ENCODE results near the gene IMP3.
"Not testable (repeated sequence)": the region's sequence is repeated elsewhere in the genome, so short reads cannot be mapped to it uniquely, and the experiment has no call there.

The IMP3 gene, protein sequence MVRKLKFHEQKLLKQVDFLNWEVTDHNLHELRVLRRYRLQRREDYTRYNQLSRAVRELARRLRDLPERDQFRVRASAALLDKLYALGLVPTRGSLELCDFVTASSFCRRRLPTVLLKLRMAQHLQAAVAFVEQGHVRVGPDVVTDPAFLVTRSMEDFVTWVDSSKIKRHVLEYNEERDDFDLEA

DNA sequence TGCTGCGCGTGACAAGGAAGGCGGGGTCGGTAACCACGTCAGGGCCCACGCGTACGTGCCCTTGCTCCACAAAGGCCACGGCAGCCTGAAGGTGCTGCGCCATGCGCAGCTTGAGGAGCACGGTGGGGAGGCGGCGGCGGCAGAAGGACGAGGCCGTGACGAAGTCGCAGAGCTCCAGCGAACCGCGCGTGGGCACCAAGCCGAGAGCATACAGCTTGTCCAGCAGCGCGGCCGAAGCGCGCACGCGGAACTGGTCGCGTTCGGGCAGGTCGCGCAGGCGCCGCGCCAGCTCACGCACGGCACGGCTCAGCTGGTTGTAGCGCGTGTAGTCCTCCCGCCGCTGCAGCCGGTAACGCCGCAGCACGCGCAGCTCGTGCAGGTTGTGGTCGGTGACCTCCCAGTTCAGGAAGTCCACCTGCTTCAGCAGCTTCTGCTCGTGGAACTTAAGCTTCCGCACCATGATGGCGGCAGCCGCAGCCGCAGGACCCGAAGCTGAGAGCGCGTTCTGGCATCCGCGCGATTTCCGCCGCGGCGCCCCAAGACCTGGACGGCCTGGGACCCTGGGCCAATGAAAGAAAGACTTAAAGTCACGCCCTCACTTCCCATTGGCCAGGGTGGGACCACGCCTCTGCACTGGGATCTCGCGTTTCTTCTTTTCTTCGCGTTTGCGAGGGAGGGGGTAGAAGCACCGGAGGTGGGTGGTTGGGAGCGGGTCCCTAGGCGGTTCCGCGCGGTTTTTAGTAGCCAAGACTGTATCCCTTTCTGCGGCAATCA lies at the start of gene IMP3:
Gene IMP3 (minus strand): TSS at position 516 of the 774 bp plus-strand sequence. CDS start 56 bp downstream, at position 460.
- DNase-seq (ENCODE audit: low read depth in 2 of 3, low spot score in 1 of 3), result peak; percentile 90 to 93 (median 91)

DNA sequence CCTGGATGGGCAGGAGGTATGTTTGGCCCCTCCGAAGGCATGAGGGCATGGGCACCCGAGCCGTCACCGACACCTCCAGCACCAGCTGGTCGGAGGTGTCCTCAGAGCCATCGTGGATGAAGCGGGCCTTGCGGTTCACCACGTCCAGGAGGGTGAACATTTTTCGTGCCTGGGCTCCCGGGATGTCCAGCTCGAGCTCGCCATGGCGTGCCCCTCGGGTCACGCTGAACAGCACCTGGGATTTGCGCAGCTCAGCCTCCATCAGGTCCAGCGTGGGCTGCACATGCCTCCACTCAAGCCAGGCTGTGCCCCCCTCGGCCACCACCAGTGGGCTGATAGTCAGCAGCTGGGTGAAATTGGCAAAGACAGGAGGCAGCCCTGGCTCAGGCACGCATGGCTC lies 49.4 kb upstream of the IMP3 start:
- DNase-seq (ENCODE audit: low read depth in 2 of 3, low spot score in 1 of 3), result not testable (repeated sequence)

DNA sequence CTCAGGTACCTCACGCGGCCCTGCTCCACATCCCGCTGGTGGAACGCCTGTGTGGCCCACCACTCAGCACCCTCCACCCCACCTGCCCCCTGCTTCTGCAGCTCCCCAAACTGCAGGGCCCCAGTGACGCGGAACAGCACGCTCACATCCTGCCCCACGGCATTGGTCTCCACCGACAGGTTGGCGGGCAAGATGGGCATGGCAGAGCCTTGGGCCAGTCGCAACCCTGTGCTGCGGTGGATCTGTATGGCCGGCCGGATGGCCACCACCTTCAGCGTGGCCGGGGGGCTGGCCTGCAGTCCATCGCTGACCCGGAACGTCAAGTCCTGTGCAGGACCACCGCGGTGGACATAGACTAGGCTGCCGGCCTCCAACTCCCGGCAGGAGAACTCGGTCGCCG lies 48.8 kb upstream of the IMP3 start:
- DNase-seq (ENCODE audit: low read depth in 2 of 3, low spot score in 1 of 3), result no peak

DNA sequence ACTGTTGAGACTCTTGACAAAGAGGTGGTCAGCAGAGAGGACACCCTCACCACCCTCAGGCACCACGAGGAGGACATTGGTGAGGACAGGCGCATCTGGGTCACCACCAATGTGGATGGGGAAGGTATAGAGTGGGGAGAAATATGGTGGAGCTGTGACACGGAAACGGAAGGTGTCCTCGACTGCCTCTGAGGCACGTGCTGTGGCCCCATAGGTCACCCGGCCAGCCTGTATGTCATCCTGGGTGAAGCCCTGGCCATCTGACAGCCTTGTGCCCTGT lies 48.2 kb upstream of the IMP3 start:
- no peak for DNase-seq (ENCODE audit: low read depth in 2 of 3, low spot score in 1 of 3)

DNA sequence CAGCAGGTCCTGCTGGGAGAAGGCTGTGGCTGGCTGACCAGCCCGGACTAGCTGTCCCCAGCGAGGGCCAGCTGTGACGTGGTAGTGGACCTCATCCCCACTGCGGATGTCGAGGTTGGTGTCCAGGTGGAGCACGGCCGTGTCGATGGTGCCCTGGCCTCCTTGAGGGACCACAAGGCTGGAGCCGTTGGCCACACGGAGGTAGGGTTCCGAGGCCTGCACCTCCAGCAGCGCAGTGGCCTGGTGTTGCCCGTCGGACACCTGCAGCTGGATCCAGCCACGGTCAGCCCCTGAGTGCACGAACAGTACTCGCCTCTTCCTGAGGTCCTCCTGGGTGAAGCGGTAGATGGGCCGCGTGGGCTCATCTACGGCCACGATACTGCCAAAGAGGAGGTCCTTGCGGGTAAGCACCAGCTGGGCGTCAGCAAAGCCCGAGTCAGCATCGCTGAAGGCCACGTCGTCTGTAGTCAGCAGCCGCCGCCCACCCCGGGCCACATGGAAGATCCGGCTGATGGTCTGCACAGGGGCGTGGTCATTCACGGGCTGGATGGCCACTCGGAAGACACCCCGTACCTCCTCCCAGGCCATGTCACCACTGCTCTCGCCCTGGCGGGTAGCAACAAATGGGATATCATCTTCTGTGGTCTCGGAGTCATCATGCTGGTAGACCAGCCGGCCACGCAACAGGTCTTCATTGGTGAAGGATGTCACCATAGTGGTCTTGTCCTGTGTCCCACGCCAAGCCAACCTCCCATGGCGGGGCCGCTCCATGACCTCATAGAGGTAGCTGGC lies 47.7 kb upstream of the IMP3 start:
- no peak for DNase-seq (ENCODE audit: low read depth in 2 of 3, low spot score in 1 of 3)

DNA sequence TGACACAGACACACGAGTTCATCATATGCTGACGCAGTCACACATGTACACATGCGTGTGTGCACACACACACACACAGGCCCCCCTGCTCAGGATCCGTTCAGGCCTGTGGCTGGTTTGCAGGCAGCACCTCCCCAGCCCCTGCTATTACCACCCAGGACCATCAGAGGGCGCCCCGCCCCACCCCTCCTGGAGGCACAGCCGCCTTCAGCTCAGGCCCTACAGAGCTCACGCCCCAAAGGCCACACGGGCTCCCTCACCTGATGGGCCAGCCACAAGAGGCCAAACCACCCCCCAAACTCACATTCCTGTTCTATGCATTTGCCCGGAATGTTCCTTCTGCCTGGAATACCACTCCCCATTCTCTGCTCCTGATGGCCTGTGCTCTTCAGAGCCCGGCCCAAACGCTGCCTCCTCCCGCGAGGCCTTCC lies 46.2 kb upstream of the IMP3 start:
- peak; percentile 72 to 84 (median 77) for DNase-seq (ENCODE audit: low read depth in 2 of 3, low spot score in 1 of 3)

DNA sequence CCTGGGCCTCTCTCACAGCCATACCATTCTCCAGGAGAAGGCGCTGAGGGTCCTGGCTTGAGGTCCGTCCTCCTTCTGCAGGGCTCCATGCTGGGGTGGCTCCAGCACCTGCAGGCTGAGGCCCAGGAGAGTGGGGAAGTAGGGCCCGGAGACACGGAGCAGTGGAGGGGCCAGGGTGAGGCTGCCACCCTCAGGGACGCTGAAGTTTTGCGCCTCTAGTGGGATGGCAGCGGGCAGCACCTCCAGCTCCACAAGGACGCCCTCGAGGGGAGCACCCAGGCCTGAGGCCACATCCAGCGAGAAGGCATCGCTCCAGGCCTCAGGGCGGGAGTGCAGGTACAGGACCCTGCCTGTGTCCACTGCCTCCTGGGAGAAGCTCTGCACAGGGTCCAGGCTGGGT lies 45.2 kb upstream of the IMP3 start:
- no peak for DNase-seq (ENCODE audit: low read depth in 2 of 3, low spot score in 1 of 3)

DNA sequence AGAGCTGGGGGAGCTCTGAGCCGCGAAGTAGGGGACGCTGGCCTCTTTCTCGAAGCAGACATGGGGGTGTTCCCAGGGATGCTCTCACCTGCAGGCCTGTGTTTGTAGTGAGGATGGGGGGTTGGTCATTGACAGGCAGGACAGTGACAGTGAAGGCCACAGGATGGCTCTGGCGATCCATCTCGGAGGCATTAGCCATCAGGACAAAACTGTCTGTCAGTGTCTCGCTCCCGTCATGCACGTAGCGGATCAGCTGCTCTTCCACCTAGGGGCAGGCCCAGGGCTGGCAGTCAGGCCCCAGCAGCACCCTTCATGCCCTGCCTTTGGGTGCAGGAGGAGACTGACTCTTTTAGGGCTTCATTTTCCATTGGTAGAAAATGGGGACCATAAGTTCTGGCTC lies 44.6 kb upstream of the IMP3 start:
- no peak for DNase-seq (ENCODE audit: low read depth in 2 of 3, low spot score in 1 of 3)

DNA sequence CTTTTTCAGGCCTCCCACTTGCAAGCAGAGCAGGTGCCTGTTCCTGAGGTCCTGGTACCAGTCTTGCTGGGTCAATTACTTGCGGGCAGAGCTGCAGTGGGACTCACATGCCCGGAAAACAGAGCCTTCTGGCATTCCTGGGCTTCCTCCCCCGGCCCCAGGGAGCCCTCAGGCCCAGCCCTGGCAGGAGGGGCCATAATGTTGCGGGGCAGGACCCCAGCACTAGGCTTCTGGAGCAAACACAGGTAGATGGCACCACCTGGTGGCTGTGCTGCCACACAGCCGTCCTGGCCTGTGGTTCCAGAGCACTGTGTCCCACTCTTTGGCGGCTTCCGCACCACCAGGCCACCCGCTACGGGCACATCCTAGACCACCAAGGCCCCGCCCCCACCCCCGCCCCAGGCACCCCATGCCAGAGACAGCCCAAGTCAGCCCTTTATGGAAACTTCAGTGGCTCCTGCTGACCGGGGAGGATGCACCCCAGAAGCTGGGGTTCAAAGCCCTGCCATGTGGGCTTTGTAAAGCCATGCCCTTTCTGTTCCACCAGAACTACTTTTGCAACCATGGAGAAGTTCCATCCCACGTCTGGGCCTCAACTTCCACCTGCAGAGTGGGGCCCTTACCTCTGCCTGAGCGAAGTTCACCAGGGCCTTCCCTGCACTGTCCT lies 43.8 kb upstream of the IMP3 start:
- DNase-seq (ENCODE audit: low read depth in 2 of 3, low spot score in 1 of 3), result peak; percentile 51 to 65 (median 57)

DNA sequence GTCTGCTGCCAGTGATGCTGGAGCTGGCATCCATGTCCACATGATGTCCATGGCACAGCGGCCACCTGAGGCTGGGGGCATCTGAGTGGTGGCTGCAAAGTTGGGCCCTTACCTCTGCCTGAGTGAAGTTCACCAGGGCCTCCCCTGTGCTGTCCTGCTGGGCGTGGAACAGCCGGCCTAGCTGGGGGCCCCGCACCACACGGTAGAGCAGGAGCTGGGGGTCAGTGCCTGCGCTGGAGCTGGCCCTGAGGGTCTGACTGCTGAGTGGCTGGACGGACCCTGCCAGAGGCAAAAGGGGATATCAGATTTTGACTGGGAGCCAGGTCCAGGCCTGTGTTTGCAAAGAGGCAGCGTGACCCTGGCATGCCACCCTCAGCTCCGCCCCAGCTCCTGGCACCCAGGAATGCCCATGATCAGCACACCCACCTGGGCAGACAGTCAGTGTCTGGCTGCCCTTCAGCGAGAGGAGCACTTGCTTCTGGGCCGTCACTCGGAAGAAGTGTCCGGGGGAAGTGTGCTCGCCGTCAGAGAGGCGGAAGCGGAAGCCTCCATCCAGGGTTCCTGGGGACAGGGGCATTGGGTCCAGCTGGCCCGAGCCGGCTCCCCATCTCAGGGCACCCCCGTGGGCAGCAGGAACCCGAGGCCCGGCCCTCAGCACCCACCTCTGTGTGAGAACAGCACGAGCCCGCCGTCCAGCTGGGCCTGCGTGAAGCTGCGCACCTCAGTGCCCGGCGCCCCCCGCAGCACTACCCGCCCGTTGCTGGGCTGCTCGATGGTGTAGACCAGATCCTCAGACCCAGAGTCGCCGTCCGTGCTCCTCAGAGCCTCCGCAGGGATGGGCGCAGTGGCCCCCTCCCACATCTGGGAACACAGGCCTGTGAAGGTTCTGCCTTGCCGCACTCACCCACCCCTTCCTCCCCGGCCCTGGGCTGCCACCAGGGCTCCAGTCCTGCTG lies 42.4 kb upstream of the IMP3 start:
- DNase-seq (ENCODE audit: low read depth in 2 of 3, low spot score in 1 of 3), result no peak

DNA sequence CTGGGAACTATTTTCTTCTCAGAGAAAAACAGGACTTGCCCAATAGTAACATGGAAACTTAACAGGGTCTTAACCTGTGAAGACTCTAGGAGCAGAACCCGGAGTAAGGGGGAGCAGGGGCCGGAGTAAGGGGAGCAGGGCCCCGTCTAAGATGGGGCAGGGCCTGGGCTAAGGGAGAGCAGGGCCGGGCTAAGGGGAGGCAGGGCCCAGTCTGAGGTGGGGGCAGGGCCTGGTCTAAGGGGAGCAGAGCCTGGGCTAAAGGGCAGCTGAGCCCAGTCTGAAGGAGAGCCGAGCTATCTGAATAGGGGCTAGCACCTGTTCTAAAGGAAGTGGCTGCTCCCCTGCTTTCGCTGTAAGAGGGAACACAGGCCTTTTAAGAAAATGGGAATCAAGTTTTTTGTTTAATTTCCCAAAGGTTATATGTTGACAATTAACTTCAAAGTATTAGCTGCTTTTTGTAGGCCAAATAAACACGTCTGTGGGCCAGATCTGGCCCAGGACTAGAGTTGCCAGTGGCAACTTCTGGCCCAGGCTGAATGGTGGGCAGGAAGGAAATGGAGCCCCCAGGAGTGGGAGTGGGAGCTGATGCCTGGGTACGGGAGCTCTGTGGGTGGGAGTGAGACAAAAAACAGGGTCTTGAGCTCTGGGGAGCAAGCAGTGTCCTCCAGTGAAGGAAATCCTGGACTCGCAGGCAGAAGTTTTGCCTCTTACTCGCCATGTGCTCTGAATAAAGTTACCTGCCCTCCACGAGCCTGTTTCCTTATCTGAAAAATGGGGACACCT lies 40.2 kb upstream of the IMP3 start:
- no peak for DNase-seq (ENCODE audit: low read depth in 2 of 3, low spot score in 1 of 3)

DNA sequence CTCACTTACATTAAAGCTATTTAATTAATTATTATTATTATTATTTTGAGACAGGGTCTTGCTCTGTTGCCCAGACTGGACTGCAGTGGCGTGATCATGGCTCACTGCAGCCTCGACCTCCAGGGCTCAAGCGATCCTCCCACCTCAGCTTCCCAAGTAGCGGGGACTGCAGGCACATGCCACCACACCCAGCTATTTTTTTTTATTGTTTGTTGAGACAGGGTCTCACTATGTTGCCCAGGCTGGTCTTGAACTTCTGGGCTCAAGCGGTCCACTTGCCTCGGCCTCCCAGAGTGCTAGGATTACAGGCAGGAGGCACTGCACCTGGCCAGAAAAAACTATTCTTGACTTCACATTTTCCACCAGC lies 38.3 kb upstream of the IMP3 start:
- DNase-seq (ENCODE audit: low read depth in 2 of 3, low spot score in 1 of 3), result not testable (repeated sequence)

DNA sequence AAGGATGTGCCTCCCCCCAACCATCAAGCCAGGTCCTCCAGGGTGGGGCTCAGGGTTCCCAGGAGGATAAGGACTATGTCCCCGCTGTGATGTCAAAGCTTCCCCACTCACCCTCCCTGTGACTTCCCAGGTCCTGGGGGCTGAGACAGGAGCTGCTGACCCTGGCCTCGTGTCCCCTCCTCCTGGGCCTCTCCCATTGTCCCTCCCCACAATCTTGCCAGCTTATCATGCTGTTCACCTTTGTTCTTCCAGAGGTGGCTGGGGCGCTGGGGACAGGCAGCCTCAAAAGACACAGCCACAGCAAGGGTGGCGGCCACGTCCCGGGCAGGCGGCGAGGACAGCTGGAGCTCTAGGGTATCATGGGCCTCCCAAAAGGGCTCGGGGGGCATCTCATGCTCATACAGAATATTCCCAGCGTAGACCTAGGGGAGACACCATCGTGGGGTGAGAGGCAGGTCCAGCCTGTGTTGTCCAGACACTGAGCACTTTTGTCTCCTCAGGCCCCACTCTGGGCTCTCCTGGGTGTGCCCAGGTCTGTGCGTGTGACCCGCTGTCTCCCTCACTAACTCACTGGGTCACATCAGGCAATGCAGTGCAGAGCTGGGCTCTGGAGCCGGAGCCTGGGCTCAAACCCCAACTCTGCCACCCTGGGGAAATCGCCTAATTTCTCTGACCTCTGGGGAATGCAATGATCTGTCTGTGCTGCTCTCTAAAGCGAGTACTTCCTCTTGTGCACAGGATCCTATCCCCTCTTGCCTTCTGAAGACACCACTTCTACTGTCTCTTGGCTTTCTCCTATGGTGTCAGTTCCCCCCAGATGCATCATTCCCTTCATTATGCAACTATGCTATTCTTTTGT lies 37.7 kb upstream of the IMP3 start:
- DNase-seq (ENCODE audit: low read depth in 2 of 3, low spot score in 1 of 3), result no peak

DNA sequence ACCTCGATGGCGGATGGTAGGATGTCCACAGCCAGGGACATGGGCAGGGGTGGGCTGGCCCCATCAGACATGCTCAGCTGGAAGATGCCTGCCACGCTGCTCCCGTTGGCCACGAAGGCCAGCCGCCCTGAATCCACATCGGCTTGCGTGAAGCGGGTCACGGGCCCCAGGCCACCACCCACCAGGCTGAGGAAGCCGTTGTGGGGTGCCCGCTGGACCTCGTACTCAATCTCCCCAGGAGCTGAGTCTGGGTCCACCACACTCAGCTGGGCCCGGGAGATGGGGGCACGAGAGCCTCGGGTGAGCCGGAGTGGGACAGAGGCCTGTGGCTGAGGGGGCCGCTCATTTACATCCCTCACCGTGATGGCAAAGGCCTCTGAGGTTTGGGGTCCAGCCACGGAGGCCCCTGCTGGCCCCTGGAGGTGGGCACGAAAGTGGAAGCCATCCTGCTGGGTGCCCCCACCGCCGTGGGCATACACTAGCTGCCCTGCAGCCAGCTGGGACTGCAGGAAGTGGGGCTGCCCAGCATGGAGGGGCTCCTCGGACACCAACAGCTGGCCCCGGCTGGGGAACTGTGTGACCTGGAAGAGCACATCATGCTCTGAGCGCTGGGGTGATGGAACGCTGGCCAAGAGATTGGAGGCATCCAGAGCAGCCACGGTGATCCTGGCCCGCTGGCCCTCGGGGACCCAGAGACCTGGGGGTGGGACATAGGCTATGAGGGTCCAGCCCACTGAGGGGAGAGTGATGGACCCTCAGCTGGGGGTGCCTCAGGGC lies 36.9 kb upstream of the IMP3 start:
- DNase-seq (ENCODE audit: low read depth in 2 of 3, low spot score in 1 of 3), result no peak

DNA sequence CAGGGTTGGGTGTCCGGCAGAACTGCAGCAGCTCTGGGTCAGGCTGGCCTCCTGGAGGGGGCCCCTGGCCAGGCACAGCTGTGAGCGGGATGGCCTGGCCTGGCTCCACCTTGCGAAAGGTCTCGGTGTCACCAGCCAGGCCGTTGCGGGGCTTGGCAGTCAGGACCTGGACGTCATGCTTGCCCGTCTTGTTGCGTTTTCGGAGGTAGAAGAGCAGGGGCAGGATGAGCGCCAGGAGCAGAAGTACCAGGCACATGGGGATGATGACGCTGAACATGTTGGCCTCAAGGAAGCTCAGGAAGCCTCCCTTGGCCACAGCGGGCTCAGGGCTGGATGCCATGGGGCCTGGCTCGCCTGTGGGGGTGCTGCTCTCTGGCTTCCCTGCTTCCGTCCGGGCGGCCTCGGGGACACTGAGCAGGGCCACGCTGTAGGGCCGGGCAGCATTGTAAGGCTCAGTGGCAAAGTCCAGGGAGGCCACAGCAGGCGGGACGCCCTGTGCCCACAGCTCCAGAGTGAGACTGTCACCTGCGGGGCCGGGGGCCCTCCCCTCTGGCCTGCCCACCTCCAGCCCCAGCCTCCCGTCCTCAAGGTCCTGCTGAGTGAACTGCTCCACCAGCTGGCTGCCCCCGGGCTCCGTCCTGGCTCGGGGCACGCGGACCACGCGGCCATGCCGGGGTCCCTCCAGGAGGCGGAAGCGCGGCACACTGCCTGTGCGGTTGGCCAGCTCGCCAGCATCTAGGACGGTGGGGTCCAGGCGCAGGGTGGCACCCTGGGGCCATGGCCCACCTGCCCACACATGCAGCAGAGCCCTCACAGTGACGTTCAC lies 35.8 kb upstream of the IMP3 start:
- DNase-seq (ENCODE audit: low read depth in 2 of 3, low spot score in 1 of 3), result no peak

DNA sequence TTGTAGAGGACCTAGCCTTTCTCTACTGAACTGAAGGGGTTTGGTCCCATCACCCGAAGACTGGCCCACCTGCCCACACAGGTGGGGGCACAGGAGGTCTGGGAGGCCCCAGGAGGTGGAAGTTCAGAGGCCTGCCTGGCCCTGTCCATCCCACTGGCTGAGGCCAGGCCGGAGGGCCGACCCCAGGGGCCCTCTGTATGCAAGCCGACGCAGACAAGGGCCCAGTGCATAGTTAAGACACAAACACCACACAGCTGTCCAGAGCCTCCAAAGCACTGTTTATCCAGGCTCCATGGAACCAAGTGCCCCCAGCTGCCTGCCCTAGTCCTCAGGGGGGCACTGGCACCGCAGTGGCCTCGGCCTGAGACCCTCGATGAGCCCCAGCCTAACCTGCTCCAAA lies 34.3 kb upstream of the IMP3 start:
- DNase-seq (ENCODE audit: low read depth in 2 of 3, low spot score in 1 of 3), result no peak
